GM19240 (cell line): ENCODE data around the gene OR4D1.

Experiments used
- DNase-seq: peaks from one replicate; pipeline ENCODE4 v3.0.0; 2011; ENCODE audit warnings: low spot score; ENCODE audit not compliant: insufficient read length

The OR4D1 gene

GRCh38 chr17:58193641-58194255 lies 45.6 kb downstream of the OR4D1 start:
- no peak for DNase-seq

- no peak for DNase-seq
These were observed 47.4 kb downstream of the OR4D1 start for GRCh38 chr17:58195518-58196123.

DNA sequence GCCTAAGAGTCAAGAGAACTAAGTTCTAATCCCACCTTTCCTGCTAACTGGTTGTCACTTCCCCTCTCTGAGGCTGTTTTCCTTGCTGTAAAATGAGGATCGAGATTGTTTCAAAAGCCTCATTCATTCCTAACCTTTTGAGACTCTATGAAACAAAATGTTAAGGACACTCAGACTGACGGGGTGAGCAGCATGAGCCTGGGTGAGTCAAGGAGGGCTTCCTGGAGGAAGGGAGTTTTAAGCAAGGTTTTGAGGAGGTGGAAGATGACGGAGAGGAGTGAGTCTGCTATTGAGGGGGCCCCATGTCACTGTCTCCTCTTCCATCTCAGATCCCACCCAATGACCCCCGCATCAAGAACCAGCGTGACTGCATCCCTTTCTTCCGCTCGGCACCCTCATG lies 48.4 kb downstream of the OR4D1 start:
- DNase-seq: no peak

- peak; percentile 66 for DNase-seq
These were observed 51.9 kb downstream of the OR4D1 start for GRCh38 chr17:58200024-58200633.

DNA sequence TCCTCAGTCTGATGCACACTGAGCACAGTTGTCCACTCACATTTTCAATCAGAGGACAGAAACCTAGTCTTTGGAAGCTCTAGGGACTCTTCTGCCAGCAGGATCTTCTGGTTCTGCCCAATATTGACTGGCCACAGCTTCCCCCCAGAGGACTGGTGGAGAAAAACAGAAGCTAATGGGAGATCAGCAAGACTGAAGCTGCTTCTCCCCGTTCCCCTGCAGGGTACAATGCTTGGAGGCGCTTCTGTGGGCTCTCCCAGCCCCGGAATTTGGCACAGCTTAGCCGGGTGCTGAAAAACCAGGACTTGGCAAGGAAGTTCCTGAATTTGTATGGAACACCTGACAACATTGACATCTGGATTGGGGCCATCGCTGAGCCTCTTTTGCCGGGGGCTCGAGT lies 54.7 kb downstream of the OR4D1 start:
- DNase-seq: no peak

GRCh38 chr17:58204796-58205195 lies 56.6 kb downstream of the OR4D1 start:
- DNase-seq: no peak

- DNase-seq: no peak
These were observed 57.8 kb downstream of the OR4D1 start for GRCh38 chr17:58205936-58206335.

DNA sequence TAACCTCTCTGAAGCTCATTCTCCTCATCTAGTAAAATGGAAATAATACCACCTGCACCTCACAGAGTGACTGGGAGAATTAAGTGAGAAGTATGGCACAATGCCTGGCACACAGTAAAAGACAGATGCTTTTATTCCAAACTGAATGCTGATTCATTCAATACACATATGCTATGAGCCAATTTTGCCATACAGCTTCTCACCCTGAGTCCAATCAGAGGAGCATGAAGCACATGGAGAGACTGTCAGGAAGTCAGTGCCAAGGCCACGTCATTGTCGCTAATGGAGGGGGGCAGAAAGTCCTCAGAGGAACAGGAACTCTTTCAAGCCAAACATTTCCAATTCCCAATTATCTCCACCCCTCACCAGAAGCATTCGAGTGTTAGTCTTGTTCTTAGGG lies 59.3 kb downstream of the OR4D1 start:
- no peak for DNase-seq

- no peak for DNase-seq
These were observed 60.2 kb downstream of the OR4D1 start for GRCh38 chr17:58208344-58208743.
